Sigmoid colon (tissue), 7 donors: Measurements from ENCODE around the gene EVA1C. TPM values are rescaled to one million over a fixed set of nuclear protein-coding genes. Genes with fewer than 3 reads are reported as not detected.
A peak's percentile ranks its signal among the peaks of the same experiment; 100 is the strongest.

ENCODE experiments used
- DNase-seq: peaks from one replicate; pipeline ENCODE4 v3.0.0-alpha.2; 2019
- H3K27ac ChIP-seq, 4 donors: fragments of 200-600 bp; sonication (generic); one replicate each; pipeline ENCODE4 v1.5.1; 2016 to 2019; ENCODE audit warnings: mild to moderate bottlenecking in 1 of 4
- H3K27me3 ChIP-seq, 3 donors: fragments of 200-600 bp; sonication (generic); one replicate each; pipeline ENCODE4 v1.5.1; 2019; ENCODE audit warnings: mild to moderate bottlenecking in 1 of 3
- H3K36me3 ChIP-seq, 4 donors: fragments of 200-600 bp; sonication (generic); one replicate each; pipeline ENCODE4 v1.5.1; 2016 to 2019
- H3K4me1 ChIP-seq, 4 donors: fragments of 200-600 bp; sonication (generic); one replicate each; pipeline ENCODE4 v1.5.1; 2017 to 2019
- H3K4me3 ChIP-seq, 4 donors: fragments of 200-600 bp; sonication (generic); one replicate each; pipeline ENCODE4 v1.5.1; 2017 to 2019; ENCODE audit warnings: mild to moderate bottlenecking in 2 of 4, moderate library complexity in 1 of 4
- H3K9me3 ChIP-seq, 4 donors: fragments of 200-600 bp in 3 of 4; sonication (generic) in 3 of 4; one replicate each; pipeline versions ENCODE4 v1.5.1 to v1.6.1; 2013 to 2019
- CTCF ChIP-seq, 4 experiments: fragments of 450-650 bp in 3 of 4; fragments of 200-600 bp in 1 of 4; IDR thresholded peaks; one replicate each; pipeline ENCODE4 v1.5.1; 2016 to 2019; ENCODE audit warnings: antibody characterized with exemption in 4 of 4, mild to moderate bottlenecking in 3 of 4, moderate library complexity in 2 of 4
- EP300 ChIP-seq, 4 donors: sonication (generic); formaldehyde crosslinking; IDR thresholded peaks; one replicate each; pipeline ENCODE4 v1.6.1; 2017; ENCODE audit warnings: antibody characterized with exemption in 4 of 4
- POLR2A ChIP-seq, 2 donors: fragments of 450-650 bp; IDR thresholded peaks; one replicate each; pipeline ENCODE4 v1.6.1; 2016; ENCODE audit warnings: antibody characterized with exemption in 2 of 2, mild to moderate bottlenecking in 2 of 2, moderate library complexity in 2 of 2
- POLR2AphosphoS5 ChIP-seq, 4 donors: sonication (generic); formaldehyde crosslinking; IDR thresholded peaks; one replicate each; pipeline ENCODE4 v1.6.1; 2017; ENCODE audit warnings: antibody characterized with exemption in 4 of 4
- WGBS, 2 donors: extraction: QIAGEN DNeasy Blood & Tissue Kit; methylation state at CpG; one replicate each; pipeline ENCODE4 v1.1.7; 2013; 5-methylcytosine and 5-hydroxymethylcytosine counted together
- intact Hi-C: fragments of 100-400 bp; cut with DNase I; formaldehyde crosslinking; loops from one replicate; pipeline ENCODE4 v1.15.1; 2023
- polyA plus RNA-seq, 3 donors: library from polyadenylated mRNA; stranded (reverse); fragments of 200-250 nt; gene quantifications; one replicate each; pipeline ENCODE4 v1.2.3, GENCODE V29; 2013
- total RNA-seq, 4 donors: library from RNA; depleted of rRNA; stranded (reverse); fragments of >200 nt; gene quantifications; one replicate each; pipeline ENCODE4 v1.1.0, GENCODE V29; 2016
- donor health status: healthy with polysubstance abuse.
- donor health status: Bipolar disorder and iron deficiency.
- donor health status: healthy.

The EVA1C gene
- total and polyA plus RNA-seq, 7 donors, result 3.5 to 53.8 (median 32.1) TPM

GRCh38 chr21:32519945-32520874 lies 107.7 kb downstream of the EVA1C start:
- WGBS, 2 donors, result 75 to 84% methylated on average over 12 of the region's 12 CpGs
- no peak for DNase-seq
- intact Hi-C loops, result loop anchor here (10.0 kb wide), 2 partner anchors 65 to 105 kb away; partner anchors contain the start of gene EVA1C

GRCh38 chr21:32520875-32521735 lies 108.6 kb downstream of the EVA1C start:
- peaks cover 0 to 15% (median 5%) of the 10 kb centered on the region in 4 donors for H3K4me1 ChIP-seq
- no peak overlapping the region for H3K4me3 ChIP-seq
- no peak for TF ChIP-seq CTCF (IDR thresholded peaks at IDR 0.05)
- peak in 2 of 4 donors; percentile 17 to 32 for TF ChIP-seq EP300 (IDR thresholded peaks at IDR 0.05)
- no peak for TF ChIP-seq POLR2A (IDR thresholded peaks at IDR 0.05)
- TF ChIP-seq POLR2AphosphoS5 (IDR thresholded peaks at IDR 0.05), result peak in 1 of 4 donors; percentile 59
- no peaks in the 10 kb centered on the region for H3K9me3 ChIP-seq
- no peaks in the 10 kb centered on the region for H3K36me3 ChIP-seq
- DNase-seq, result peak; percentile 91
- 50 to 71% methylated on average over 14 of the region's 14 CpGs for WGBS, 2 donors
- H3K27me3 ChIP-seq, result no peaks in the 10 kb centered on the region
- H3K27ac ChIP-seq, result peak overlapping the region; percentile 35 to 79 (median 56)
- intact Hi-C loops, result no loop called here

More at GRCh38 chr21:32519945-32520874, 107.7 kb downstream of the EVA1C start:
- peak overlapping the region; percentile 35 to 79 (median 56) for H3K27ac ChIP-seq
- H3K9me3 ChIP-seq, result no peaks in the 10 kb centered on the region
- H3K4me3 ChIP-seq, result no peak overlapping the region
- peaks cover 0 to 19% (median 5%) of the 10 kb centered on the region in 4 donors for H3K4me1 ChIP-seq
- H3K27me3 ChIP-seq, result no peaks in the 10 kb centered on the region
- TF ChIP-seq POLR2A (IDR thresholded peaks at IDR 0.05), result no peak
- no peak for TF ChIP-seq POLR2AphosphoS5 (IDR thresholded peaks at IDR 0.05)
- no peak for TF ChIP-seq CTCF (IDR thresholded peaks at IDR 0.05)
- no peak for TF ChIP-seq EP300 (IDR thresholded peaks at IDR 0.05)
- peaks cover 0 to 5% (median under 1%) of the 10 kb centered on the region in 4 donors for H3K36me3 ChIP-seq

GRCh38 chr21:32521736-32522355 lies 109.3 kb downstream of the EVA1C start:
- no peak for DNase-seq
- TF ChIP-seq POLR2AphosphoS5 (IDR thresholded peaks at IDR 0.05), result no peak
- no peak for TF ChIP-seq EP300 (IDR thresholded peaks at IDR 0.05)
- TF ChIP-seq CTCF (IDR thresholded peaks at IDR 0.05), result no peak
- no peak for TF ChIP-seq POLR2A (IDR thresholded peaks at IDR 0.05)
- Histone ChIP-seq H3K27ac (peak overlapping the region in 3 of 4 donors; percentile 52 to 79 (median 61)), H3K9me3 (no peaks in the 10 kb centered on the region), H3K36me3 (no peaks in the 10 kb centered on the region), H3K4me3 (no peak overlapping the region), H3K4me1 (peaks cover 0 to 11% (median 5%) of the 10 kb centered on the region in 4 donors), H3K27me3 (no peaks in the 10 kb centered on the region)
- 87% methylated on average over 8 of the region's 8 CpGs for WGBS, 2 donors
- intact Hi-C loops, result no loop called here

GRCh38 chr21:32523463-32523862 lies 111.0 kb downstream of the EVA1C start:
- H3K27me3 ChIP-seq, result no peaks in the 10 kb centered on the region
- peaks cover 0 to 11% (median 5%) of the 10 kb centered on the region in 4 donors for H3K4me1 ChIP-seq
- no peak for TF ChIP-seq POLR2A (IDR thresholded peaks at IDR 0.05)
- TF ChIP-seq POLR2AphosphoS5 (IDR thresholded peaks at IDR 0.05), result no peak
- H3K4me3 ChIP-seq, result no peak overlapping the region
- H3K36me3 ChIP-seq, result no peaks in the 10 kb centered on the region
- no peaks in the 10 kb centered on the region for H3K9me3 ChIP-seq
- 90 to 92% methylated on average over 10 of the region's 10 CpGs for WGBS, 2 donors
- H3K27ac ChIP-seq, result peak overlapping the region in 2 of 4 donors; percentile 26 to 79
- intact Hi-C loops, result no loop called here
- DNase-seq, result peak; percentile 41
